H9 (cell line): ENCODE measurements around the gene PKP3. TPM values are rescaled to one million over a fixed set of nuclear protein-coding genes. Genes with fewer than 3 reads are reported as not detected.

Experiments
- DNase-seq: peaks from one replicate; pipeline ENCODE4 v3.0.0-alpha.2; 2017
- H2AFZ ChIP-seq: one replicate; pipeline ENCODE4 v1.6.1; 2013; ENCODE audit warnings: mild to moderate bottlenecking, low read length, control low read depth, moderate library complexity
- H2AK5ac ChIP-seq: 2 replicates; pipeline ENCODE4 v1.6.1; 2013; ENCODE audit warnings: low read length, control low read depth, mixed read lengths; ENCODE audit not compliant: insufficient read length
- H2BK120ac ChIP-seq: one replicate; pipeline ENCODE4 v1.6.1; 2013; ENCODE audit warnings: low read depth, mild to moderate bottlenecking, low read length, control low read depth, inconsistent platforms; ENCODE audit not compliant: poor library complexity, severe bottlenecking
- H2BK12ac ChIP-seq: 2 replicates; pipeline ENCODE4 v1.6.1; 2013; ENCODE audit warnings: low read length, control low read depth, mixed read lengths, low read depth; ENCODE audit not compliant: insufficient read length
- H2BK15ac ChIP-seq: 2 replicates; pipeline ENCODE4 v1.6.1; 2013; ENCODE audit warnings: low read depth, low read length, control low read depth
- H2BK20ac ChIP-seq: one replicate; pipeline ENCODE4 v1.6.1; 2013; ENCODE audit warnings: low read depth, mild to moderate bottlenecking, low read length, control low read depth, inconsistent platforms; ENCODE audit not compliant: poor library complexity, severe bottlenecking
- H2BK5ac ChIP-seq: 2 replicates; pipeline ENCODE4 v1.6.1; 2013; ENCODE audit warnings: low read length, control low read depth, mixed read lengths; ENCODE audit not compliant: insufficient read length
- H3K14ac ChIP-seq: 2 replicates; pipeline ENCODE4 v1.6.1; 2013; ENCODE audit warnings: low read length, control low read depth; ENCODE audit not compliant: insufficient read depth
- H3K18ac ChIP-seq: 2 replicates; pipeline ENCODE4 v1.6.1; 2013; ENCODE audit warnings: low read depth, mild to moderate bottlenecking, mixed read lengths, low read length, control low read depth; ENCODE audit not compliant: insufficient read length
- H3K23ac ChIP-seq: 2 replicates; pipeline ENCODE4 v1.6.1; 2013; ENCODE audit warnings: low read length, control low read depth, mixed read lengths, low read depth; ENCODE audit not compliant: insufficient read length
- H3K23me2 ChIP-seq: 2 replicates; pipeline ENCODE4 v1.6.1; 2013; ENCODE audit warnings: low read depth, mild to moderate bottlenecking, mixed read lengths, low read length, control low read depth; ENCODE audit not compliant: insufficient read length, poor library complexity, severe bottlenecking
- H3K27ac ChIP-seq: 2 replicates; pipeline ENCODE4 v1.5.1; 2013; ENCODE audit warnings: low read length, control low read depth, mixed read lengths, low read depth; ENCODE audit not compliant: insufficient read length
- H3K27me3 ChIP-seq: 2 replicates; pipeline ENCODE4 v1.6.1; 2013; ENCODE audit warnings: low read length, control low read depth, inconsistent platforms; ENCODE audit not compliant: insufficient read depth
- H3K4ac ChIP-seq: 2 replicates; pipeline ENCODE4 v1.6.1; 2013; ENCODE audit warnings: low read depth, mild to moderate bottlenecking, control low read depth, inconsistent platforms, low read length, moderate library complexity
- H3K4me1 ChIP-seq: 2 replicates; pipeline ENCODE4 v1.6.1; 2013; ENCODE audit warnings: low read length, control low read depth, inconsistent platforms; ENCODE audit not compliant: insufficient read depth
- H3K4me2 ChIP-seq: 2 replicates; pipeline ENCODE4 v1.6.1; 2013; ENCODE audit warnings: low read length, control low read depth, mixed read lengths; ENCODE audit not compliant: insufficient read length, insufficient read depth
- H3K56ac ChIP-seq: 2 replicates; pipeline ENCODE4 v1.6.1; 2013; ENCODE audit warnings: low read depth, mild to moderate bottlenecking, mixed read lengths, low read length, control low read depth; ENCODE audit not compliant: insufficient read length
- H3K79me1 ChIP-seq: 2 replicates; pipeline ENCODE4 v1.6.1; 2013; ENCODE audit warnings: low read depth, mild to moderate bottlenecking, moderate library complexity, low read length, control low read depth, inconsistent platforms; ENCODE audit not compliant: insufficient read depth, poor library complexity, severe bottlenecking
- H3K79me2 ChIP-seq: 2 replicates; pipeline ENCODE4 v1.6.1; 2013; ENCODE audit warnings: low read length, control low read depth, inconsistent platforms; ENCODE audit not compliant: insufficient read depth
- H3K9ac ChIP-seq: 2 replicates; pipeline ENCODE4 v1.6.1; 2013; ENCODE audit warnings: low read length, control low read depth, mixed read lengths; ENCODE audit not compliant: insufficient read length; ENCODE audit errors: extremely low read depth
- H3K9me3 ChIP-seq: one replicate; pipeline ENCODE4 v1.6.1; 2013; ENCODE audit warnings: low read depth, low read length, inconsistent platforms; ENCODE audit not compliant: control insufficient read depth
- H3T11ph ChIP-seq: one replicate; pipeline ENCODE4 v1.6.1; 2013; ENCODE audit warnings: mild to moderate bottlenecking, low read length, control low read depth, inconsistent platforms
- H4K20me1 ChIP-seq: one replicate; pipeline ENCODE4 v1.6.1; 2013; ENCODE audit not compliant: control insufficient read depth, insufficient read length, insufficient read depth
- H4K5ac ChIP-seq: 2 replicates; pipeline ENCODE4 v1.6.1; 2013; ENCODE audit warnings: low read depth, mild to moderate bottlenecking, mixed read lengths, low read length, control low read depth; ENCODE audit not compliant: insufficient read length
- H4K8ac ChIP-seq: replicated peaks from 2 replicates; pipeline ENCODE4 v1.6.1; 2013; ENCODE audit warnings: low read length, control low read depth, mixed read lengths, low read depth; ENCODE audit not compliant: insufficient read length
- H4K91ac ChIP-seq: 2 replicates; pipeline ENCODE4 v1.6.1; 2013; ENCODE audit warnings: low read depth, mild to moderate bottlenecking, moderate library complexity, mixed read lengths, low read length, control low read depth; ENCODE audit not compliant: insufficient read length
- H3K27ac Mint-ChIP-seq, 3 experiments: 2 replicates in 2 of 3; 3 replicates in 1 of 3; pipeline ENCODE4 v1.8.0; 2020 to 2021; ENCODE audit warnings: mixed read lengths in 3 of 3, mild to moderate bottlenecking in 1 of 3, moderate library complexity in 1 of 3
- H3K27me3 Mint-ChIP-seq: 2 replicates; pipeline ENCODE4 v1.8.0; 2021; ENCODE audit warnings: low read depth, mild to moderate bottlenecking, moderate library complexity, mixed read lengths
- H3K36me3 Mint-ChIP-seq, 3 experiments: 2 replicates in 2 of 3; 3 replicates in 1 of 3; pipeline ENCODE4 v1.8.0; 2020 to 2021; ENCODE audit warnings: low read depth in 3 of 3, mixed read lengths in 3 of 3; ENCODE audit not compliant: insufficient read depth in 1 of 3
- H3K4me1 Mint-ChIP-seq, 2 experiments: 2 replicates each; pipeline ENCODE4 v1.8.0; 2020; ENCODE audit warnings: mixed read lengths in 2 of 2
- H3K4me3 Mint-ChIP-seq, 2 experiments: 2 replicates in 1 of 2; 3 replicates in 1 of 2; pipeline ENCODE4 v1.8.0; 2020 to 2021; ENCODE audit warnings: mild to moderate bottlenecking in 2 of 2, mixed read lengths in 2 of 2, moderate library complexity in 1 of 2
- H3K9me3 Mint-ChIP-seq, 2 experiments: 2 replicates in 1 of 2; 3 replicates in 1 of 2; pipeline ENCODE4 v1.8.0; 2020; ENCODE audit warnings: mild to moderate bottlenecking in 2 of 2, mixed read lengths in 2 of 2, moderate library complexity in 1 of 2
- CTCF ChIP-seq: fragments of 200-600 bp; sonication (generic); conservative IDR thresholded peaks from 3 replicates; pipeline ENCODE4 v1.8.0; 2021; ENCODE audit warnings: antibody characterized with exemption, mild to moderate bottlenecking
- WGBS: extraction: QIAGEN DNeasy Blood & Tissue Kit; methylation state at CpG from one replicate; pipeline ENCODE4 v1.1.7; 2013; ENCODE audit warnings: missing lambda C conversion rate, low lambda C conversion rate, mixed read lengths; ENCODE audit not compliant: insufficient read length; ENCODE audit errors: extremely low coverage; 5-methylcytosine and 5-hydroxymethylcytosine counted together
- total RNA-seq: library from RNA; stranded (reverse); gene quantifications from 2 replicates; pipeline ENCODE4 v1.2.1, GENCODE V29; 2021

PKP3 gene
- total RNA-seq, 1 experiment from 2014 or later, result 41.7 TPM

- WGBS, result no CpG with 5 or more reads among the region's 21 CpGs
- Histone ChIP-seq H2BK20ac (no peak overlapping the region), H3K27ac (no peak overlapping the region), H3K4ac (no peak overlapping the region), H3K56ac (no peak overlapping the region), H3K4me1 (no peaks in the 10 kb centered on the region), H2AK5ac (no peak overlapping the region), H3K27me3 (no peaks in the 10 kb centered on the region), H3K9me3 (no peaks in the 10 kb centered on the region), H3K79me1 (no peaks in the 10 kb centered on the region), H3T11ph (no peak overlapping the region), H3K14ac (no peak overlapping the region), H4K8ac (no peak overlapping the region), H4K20me1 (peaks cover 2% of the 10 kb centered on the region), H2AFZ (no peak overlapping the region), H2BK5ac (no peak overlapping the region), H2BK12ac (no peak overlapping the region), H4K5ac (no peak overlapping the region), H3K23ac (no peak overlapping the region), H3K79me2 (no peaks in the 10 kb centered on the region), H3K9ac (no peak overlapping the region), H3K23me2 (no peaks in the 10 kb centered on the region), H2BK120ac (no peak overlapping the region), H4K91ac (no peak overlapping the region), H3K18ac (no peak overlapping the region), H3K4me2 (no peak overlapping the region), H2BK15ac (no peak overlapping the region)
- no peak for DNase-seq
- no peak overlapping the region for H3K27ac Mint-ChIP-seq
- peaks cover under 1% of the 10 kb centered on the region in 2 experiments for H3K4me1 Mint-ChIP-seq
- H3K36me3 Mint-ChIP-seq, result peaks cover 2 to 18% (median 18%) of the 10 kb centered on the region in 3 experiments; a peak in 5 of 7 replicates
- no peaks in the 10 kb centered on the region for H3K27me3 Mint-ChIP-seq
- TF ChIP-seq CTCF, result no peak
- H3K9me3 Mint-ChIP-seq, result peaks cover 10 to 16% of the 10 kb centered on the region in 2 experiments
- H3K4me3 Mint-ChIP-seq, result no peak overlapping the region
Observed at GRCh38 chr11:399731-400211, 5.8 kb downstream of the PKP3 start.
